ENCODE data around the gene LAX1.

Gene LAX1

DNA sequence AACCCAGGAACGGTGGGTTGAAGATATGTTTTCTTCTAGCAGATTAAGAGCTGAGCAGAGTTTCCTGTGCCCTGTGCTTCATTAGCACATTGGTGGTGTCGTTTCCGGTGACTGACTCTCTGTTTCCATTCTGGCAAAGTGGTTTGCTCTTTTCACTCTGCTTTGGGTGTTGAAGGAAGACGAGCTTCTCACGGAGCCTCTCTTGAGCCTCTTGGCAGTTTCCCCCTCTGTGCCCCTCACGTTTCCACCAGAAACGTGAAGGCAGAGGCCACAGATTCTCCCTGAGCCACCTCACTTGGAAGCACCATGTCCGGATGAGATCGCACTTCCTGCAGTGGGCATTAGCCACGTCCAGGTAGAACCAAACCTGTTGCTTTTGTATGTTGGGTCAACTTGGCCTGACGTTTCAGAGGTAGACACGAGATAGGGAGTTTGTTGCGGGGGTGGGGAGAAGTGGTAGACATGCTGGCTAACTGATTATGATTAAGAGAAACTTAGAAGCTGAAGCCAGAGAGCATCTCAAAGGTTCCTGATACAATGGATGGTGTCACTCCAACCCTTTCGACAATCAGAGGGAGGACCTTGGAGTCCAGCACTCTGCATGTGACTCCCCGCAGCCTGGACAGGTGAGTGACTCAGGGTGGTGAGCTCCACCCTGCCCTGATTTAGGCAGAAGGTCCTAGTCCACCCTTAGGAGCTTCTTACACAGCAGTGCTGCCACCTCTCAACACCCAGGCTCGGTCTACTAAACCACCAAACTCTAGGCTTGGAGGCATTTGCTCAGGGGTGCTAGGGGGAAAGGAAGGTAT is at the start of gene LAX1:
TSS of gene LAX1 (plus strand) at position 155 of the 809 bp plus-strand sequence. CDS start at position 538, 383 bp downstream.
- no peak within 1 kb of the TSS for H3K27ac ChIP-seq
- TF ChIP-seq, protein P1, sequence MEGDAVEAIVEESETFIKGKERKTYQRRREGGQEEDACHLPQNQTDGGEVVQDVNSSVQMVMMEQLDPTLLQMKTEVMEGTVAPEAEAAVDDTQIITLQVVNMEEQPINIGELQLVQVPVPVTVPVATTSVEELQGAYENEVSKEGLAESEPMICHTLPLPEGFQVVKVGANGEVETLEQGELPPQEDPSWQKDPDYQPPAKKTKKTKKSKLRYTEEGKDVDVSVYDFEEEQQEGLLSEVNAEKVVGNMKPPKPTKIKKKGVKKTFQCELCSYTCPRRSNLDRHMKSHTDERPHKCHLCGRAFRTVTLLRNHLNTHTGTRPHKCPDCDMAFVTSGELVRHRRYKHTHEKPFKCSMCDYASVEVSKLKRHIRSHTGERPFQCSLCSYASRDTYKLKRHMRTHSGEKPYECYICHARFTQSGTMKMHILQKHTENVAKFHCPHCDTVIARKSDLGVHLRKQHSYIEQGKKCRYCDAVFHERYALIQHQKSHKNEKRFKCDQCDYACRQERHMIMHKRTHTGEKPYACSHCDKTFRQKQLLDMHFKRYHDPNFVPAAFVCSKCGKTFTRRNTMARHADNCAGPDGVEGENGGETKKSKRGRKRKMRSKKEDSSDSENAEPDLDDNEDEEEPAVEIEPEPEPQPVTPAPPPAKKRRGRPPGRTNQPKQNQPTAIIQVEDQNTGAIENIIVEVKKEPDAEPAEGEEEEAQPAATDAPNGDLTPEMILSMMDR (IDR thresholded peaks at IDR 0.05), result no peak

DNA sequence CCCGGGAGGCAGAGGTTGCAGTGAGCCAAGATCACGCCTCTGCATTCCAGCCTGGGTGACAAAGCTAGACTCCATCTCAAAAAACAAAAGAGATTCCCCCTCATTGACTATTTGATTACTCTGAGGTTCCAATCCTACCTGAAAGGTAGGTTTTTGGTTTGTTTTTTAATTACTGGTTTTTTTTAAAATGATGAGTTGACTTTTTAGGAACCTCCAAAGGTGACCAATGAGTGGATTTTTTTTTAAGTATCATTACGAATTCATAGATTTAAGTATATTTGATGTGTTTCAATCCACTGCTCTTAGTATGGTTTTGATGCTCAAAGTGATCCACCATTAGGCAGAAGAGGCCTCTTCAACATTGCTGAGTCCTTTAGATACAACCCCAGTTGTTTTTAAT is 47.9 kb upstream of the LAX1 start:
- TF ChIP-seq, protein P1 (IDR thresholded peaks at IDR 0.05), result no peak
- no peak for TF ChIP-seq ZFX (IDR thresholded peaks at IDR 0.05; ENCODE audit: borderline replicate concordance)
- H3K27ac ChIP-seq, result no peak overlapping the region

GRCh38 chr1:203720242-203720641 is 44.7 kb upstream of the LAX1 start:
- TF ChIP-seq ZFX (IDR thresholded peaks at IDR 0.05; ENCODE audit: borderline replicate concordance), result no peak
- TF ChIP-seq, protein P1 (IDR thresholded peaks at IDR 0.05), result no peak
- no peak overlapping the region for H3K27ac ChIP-seq

GRCh38 chr1:203722909-203723308 is 42.1 kb upstream of the LAX1 start:
- no peak overlapping the region for H3K27ac ChIP-seq
- no peak for TF ChIP-seq ZFX (IDR thresholded peaks at IDR 0.05; ENCODE audit: borderline replicate concordance)
- TF ChIP-seq, protein P1 (IDR thresholded peaks at IDR 0.05), result no peak

DNA sequence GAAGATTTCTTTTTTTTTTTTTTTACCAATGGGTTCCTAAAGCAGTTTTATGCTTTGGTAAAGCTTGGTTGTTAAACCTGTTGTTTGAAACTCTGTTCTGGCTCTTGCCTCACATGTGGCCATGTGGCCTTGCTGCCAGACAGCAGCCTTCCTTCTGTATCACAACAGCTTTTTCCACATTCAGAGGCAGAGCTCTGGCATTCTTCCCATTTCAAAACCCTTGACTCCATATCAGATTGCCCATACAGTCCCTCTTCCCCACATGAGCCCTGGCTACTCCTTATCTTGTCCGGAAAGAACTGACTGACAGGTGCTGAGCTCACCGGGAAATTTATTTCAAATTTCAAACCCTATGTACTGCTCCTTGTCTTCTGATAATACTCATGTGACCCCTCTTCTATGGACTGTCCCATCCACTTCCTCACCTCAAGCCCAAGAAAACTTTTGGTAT is 38.5 kb upstream of the LAX1 start:
- no peak overlapping the region for H3K27ac ChIP-seq
- TF ChIP-seq ZFX (IDR thresholded peaks at IDR 0.05; ENCODE audit: borderline replicate concordance), result no peak
- TF ChIP-seq, protein P1 (IDR thresholded peaks at IDR 0.05), result no peak

DNA sequence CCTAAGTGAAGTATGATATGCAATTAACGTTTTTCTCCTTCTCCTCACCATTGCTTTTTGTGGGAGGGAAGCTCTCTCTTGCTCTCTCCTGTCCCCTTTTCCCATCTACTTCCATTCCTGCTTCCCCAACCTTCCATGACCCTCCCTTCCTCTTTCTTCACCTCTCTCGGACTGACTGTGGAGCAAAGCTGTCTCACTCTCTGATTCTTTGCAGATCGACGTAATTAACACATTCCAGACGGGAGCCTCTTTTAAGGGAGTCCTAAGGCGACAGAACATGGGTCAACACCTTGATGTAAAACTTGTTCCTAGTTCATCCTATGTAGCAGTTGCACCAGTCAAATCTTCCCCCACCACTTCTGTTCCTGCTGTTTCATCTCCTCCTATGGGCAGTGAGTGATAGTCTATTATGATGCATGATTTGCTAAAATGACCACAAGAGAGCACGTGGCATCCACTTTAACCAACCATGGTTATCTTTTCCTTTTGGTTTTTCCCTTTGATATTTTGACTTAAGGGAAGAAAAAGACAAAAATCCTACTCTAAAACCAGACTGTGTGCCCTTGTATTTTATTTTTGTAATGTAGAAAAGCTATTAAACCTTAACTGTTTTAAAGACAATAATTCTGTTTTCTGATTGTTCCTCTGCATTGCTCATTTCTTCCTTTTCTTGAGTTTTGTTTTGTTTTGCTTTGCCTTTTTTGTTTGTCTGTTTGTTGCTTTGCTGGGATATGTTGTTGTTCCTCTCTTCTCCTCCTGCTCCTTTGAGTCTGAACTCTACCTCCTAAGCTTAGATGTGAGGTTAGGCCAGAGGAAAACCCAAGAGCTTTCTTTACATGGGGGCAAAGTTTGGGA is 31.7 kb upstream of the LAX1 start:
- no peak overlapping the region for H3K27ac ChIP-seq
- no peak for TF ChIP-seq ZFX (IDR thresholded peaks at IDR 0.05; ENCODE audit: borderline replicate concordance)
- TF ChIP-seq, protein P1 (IDR thresholded peaks at IDR 0.05), result no peak
